Measurements from ENCODE around the gene XPO5. TPM values are rescaled to one million over a fixed set of nuclear protein-coding genes. Genes with fewer than 3 reads are reported as not detected.
A peak's percentile ranks its signal among the peaks of the same experiment; 100 is the strongest.
"Not testable (repeated sequence)": the region's sequence is repeated elsewhere in the genome, so short reads cannot be mapped to it uniquely, and the experiment has no call there.

Gene XPO5
- total RNA-seq: 32.8 and 46.7 TPM in 2 replicates

DNA sequence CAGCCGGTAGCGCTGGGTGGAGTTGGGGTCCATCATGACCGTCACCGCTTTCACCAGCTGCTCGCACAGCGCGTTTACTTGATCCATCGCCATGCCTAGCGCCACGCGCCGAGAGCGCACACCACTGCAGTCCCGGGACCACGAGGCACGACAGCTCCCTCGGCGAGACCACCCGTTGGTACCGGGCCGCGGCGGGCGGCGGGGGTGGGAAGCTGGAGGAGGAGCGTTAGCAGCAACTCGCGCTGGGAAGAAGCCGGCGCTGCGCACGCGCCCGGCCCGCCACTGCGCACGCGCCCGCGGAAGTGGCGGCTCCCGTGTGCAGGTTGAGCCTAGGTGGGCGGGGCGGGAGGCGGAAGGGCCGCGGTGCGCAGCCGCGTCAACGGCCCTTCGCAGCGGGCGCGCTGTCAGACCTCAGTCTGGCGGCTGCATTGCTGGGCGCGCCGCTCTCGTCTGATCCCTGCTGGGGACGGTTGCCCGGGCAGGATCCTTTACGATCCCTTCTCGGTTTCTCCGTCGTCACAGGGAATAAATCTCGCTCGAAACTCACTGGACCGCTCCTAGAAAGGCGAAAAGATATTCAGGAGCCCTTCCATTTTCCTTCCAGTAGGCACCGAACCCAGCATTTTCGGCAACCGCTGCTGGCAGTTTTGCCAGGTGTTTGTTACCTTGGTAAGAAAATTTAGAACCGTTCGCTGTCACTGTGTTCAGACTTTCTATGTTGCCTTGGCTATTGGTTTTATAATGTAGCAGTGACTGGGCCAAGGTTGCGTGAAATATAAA, at the start of gene XPO5, which contains the start of gene POLH:
XPO5 (minus strand) TSS at position 267 of the 780 bp plus-strand sequence; CDS start at position 93, 174 bp downstream.
POLH (plus strand) TSS at position 414 of the 780 bp plus-strand sequence. CDS start 6,135 bp downstream, outside the sequence.
- peak; percentile 75 for DNase-seq (ENCODE audit: low read depth, low spot score)

- DNase-seq (ENCODE audit: low read depth, low spot score): no peak
These were observed 49.7 kb upstream of the XPO5 start for GRCh38 chr6:43625393-43625992.

GRCh38 chr6:43624786-43625288, 49.0 kb upstream of the XPO5 start:
- DNase-seq (ENCODE audit: low read depth, low spot score): no peak

DNA sequence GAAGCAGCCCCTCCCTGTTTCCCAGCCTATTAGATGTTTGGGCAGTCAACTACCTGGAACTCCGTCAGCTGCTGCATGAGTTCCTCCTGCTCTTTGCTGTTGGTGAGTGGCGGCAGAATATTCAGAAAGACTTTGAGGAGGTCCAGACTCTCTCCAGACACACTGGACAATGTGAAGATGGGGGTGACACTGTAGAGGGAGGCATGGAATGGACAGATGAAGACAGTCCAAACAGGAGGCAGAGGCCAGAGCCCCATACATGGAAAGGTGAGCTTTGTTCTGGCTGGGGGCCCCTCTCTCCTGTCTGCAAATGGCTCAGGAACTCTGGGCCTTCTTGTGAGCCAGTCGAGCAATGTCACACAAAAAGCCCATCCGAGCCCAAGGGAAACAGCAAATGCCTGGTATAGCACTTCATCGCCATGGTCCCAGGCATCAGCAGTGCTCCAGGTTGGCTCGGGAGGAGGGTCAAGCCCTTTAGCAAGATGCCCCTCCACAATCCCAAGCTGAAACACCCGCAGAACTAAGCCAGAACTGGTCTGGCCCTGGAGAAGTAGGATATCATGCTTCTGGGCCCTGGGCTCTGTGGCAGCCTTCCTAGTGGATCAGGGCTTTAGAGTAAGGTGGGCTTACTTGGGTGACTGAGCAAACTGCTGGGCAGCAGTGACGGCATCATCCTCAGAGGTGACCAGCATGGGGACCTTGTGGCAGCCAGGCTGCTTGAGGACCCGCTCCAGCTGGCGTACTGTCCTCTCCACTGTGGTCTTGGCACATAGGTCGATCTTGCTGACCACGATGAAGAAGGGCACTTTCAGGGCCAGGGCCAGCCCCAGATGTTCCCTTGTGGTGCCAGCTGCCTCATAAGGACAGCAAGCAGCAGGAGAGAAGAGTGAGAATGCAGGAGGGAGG, 48.3 kb upstream of the XPO5 start:
- no peak for DNase-seq (ENCODE audit: low read depth, low spot score)

- DNase-seq (ENCODE audit: low read depth, low spot score): no peak
These were observed 46.7 kb upstream of the XPO5 start for GRCh38 chr6:43622541-43622940.

- DNase-seq (ENCODE audit: low read depth, low spot score): no peak
These were observed 46.0 kb upstream of the XPO5 start for GRCh38 chr6:43621836-43622180.

DNA sequence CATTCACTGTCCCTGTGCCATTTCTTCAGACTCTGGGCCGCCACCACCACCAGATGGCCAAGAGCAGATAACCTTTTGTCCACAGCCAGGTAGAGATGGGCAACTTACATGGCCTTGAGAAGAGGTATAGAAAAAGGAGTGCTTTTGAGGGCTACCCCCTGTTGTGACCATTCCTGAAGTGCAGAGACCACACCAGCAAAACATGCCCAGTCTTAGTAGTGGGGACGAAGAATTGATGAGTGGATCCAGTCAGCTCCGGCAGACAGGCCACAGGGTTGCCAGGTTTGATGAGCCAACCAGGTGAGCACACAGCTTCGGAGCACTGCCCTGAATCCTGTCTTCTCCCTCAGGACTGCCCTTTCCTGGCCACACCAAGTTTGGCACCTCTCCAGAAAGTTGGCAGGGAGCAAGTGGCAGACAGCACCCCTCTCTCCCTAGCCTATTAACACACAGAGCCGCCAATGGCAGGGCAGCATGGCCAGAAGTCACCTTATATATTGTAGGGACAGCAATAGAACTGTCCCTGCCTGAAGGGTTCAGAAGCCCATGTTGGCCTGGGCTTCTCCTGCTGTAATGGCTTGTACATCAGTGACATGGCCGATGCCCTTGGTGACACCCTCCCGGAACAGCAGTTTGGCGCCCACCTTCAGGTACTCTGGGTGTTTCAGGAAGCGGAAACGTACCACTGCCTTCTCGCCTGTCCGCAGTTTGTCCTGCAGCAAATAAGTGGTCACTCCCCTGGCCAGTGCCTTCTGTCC, 45.4 kb upstream of the XPO5 start:
- DNase-seq (ENCODE audit: low read depth, low spot score): no peak

DNA sequence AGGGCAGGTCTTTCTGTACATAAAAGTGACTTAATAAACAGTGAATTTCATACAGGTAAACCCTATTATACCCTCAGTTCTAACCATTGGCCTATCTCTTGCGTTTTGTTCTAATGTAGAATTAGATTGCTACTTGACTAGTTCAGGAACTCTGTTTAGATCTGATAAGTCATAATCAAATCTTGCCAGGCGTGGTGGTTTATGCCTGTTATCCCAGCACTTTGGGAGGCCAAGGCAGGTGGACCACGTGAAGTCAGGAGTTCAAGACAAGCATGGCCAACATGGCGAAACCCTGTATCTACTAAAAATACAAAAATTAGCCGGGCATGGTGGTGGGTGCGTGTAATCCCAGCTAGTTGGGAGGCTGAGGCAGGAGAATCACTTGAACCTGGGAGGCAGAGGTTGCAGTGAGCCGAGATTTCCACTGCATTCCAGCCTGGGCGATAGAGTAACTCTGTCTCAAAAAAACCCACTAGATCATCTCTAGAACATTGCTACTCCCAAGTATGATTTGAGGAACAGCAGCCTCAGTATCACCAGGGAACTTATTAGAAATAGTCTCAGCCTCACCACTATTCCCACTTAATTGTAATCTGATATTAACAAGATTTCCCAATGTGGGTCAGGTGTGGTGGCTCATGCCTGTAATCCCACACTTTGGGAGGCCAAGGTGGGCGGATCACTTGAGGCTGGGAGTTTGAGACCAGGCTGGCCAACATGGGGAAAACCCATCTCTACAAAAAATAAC, 41.1 kb upstream of the XPO5 start:
- no peak for DNase-seq (ENCODE audit: low read depth, low spot score)

GRCh38 chr6:43614396-43614730, 38.5 kb upstream of the XPO5 start:
- DNase-seq (ENCODE audit: low read depth, low spot score): no peak

GRCh38 chr6:43613721-43614395, 38.0 kb upstream of the XPO5 start:
- no peak for DNase-seq (ENCODE audit: low read depth, low spot score)

GRCh38 chr6:43610431-43610830, 34.6 kb upstream of the XPO5 start:
- no peak for DNase-seq (ENCODE audit: low read depth, low spot score)

DNA sequence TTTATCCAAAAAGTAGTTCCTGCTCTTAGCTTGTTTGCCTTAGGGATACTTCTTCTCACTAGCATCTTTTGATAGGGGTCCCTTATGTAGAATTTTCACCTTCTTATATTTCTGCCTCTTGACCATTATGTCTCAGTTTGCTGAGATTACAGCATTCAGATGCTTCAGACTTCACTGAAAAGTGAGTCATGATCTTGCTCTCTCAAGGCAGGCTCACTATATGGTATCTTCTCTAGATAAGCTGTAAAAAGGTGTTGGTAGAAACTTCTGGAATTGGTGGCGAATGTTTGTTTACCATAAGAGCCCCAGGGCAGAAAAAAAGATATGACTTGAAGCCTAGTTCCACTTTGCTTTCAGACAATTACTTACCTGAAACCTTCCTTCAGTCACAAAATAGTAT, 33.6 kb upstream of the XPO5 start:
- no peak for DNase-seq (ENCODE audit: low read depth, low spot score)

DNA sequence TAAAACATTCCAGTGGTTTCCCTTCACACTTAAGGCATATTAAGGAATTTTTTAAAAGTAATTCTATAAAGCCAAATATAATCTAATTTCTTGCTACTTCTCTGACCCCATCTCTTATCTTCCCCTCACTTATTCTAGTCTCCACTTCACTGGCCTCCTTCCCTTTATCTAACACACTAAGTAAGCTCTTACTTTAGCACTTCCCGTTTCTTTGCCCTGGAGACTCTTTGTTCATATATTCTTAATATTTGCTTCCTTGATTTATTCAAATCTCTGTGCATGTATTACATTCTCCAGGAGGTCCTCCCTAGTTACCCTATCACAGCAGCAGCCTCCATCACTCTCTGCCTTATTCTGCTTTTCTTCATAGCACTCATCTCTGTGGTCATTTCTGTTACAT, 33.0 kb upstream of the XPO5 start:
- no peak for DNase-seq (ENCODE audit: low read depth, low spot score)

GRCh38 chr6:43608310-43608763, 32.5 kb upstream of the XPO5 start:
- peak; percentile 46 for DNase-seq (ENCODE audit: low read depth, low spot score)

GRCh38 chr6:43606019-43606418, 30.2 kb upstream of the XPO5 start:
- no peak for DNase-seq (ENCODE audit: low read depth, low spot score)

DNA sequence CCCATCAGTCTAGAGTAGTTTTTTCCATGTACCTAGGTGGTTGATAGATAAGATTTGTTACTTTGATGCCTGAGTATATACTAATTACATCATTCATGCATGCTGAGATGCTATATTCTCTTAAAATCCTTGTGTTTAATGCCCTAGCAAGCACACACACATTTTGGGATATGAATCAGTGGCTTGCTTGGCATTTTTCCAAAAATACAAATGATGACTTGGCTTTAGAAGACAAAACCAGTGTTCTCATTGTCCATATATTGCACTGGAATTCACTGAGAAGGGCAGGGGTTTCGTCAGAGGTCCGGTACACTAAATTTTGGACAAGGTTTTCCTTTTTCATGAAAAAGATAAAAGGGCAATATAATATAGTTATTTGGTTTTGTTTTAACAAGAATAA, 28.3 kb upstream of the XPO5 start:
- peak; percentile 37 for DNase-seq (ENCODE audit: low read depth, low spot score)

DNA sequence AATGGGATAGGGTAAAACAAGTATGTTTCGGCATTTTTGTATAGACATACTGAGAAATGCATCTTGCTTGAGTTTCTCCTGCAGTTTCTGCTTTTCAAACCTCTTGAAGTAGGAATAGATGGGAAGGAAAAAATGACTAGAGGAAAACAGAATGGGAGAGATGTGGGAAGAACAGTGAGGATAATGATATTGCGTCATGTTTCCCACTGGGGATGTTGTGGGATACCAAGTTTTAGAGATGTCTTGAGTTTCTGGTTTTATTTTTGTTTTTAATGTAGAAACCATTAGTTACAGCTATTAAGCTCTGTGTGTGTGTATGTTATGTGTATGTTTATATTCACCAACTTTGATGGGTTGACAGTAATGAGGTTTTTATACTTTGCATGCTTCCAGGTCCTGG, 24.8 kb upstream of the XPO5 start:
- no peak for DNase-seq (ENCODE audit: low read depth, low spot score)

DNA sequence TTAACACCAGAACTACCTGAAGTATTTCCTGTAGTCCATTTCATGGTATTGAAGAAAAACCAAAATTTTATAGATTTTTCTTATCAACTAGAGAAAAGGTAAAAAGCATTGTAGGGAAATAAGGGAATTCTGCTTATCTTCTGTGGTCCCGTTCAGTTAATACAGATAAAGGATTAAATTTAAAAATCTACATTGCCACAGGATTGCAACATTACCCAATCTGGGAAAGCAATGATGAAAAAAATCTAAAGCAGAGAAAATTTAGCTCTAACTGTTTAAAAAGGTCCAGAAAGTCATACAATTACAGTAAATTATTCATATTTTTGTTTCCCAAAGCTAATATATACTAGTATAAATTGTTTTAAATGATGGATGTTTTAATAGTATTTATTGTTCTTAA, 18.1 kb upstream of the XPO5 start:
- no peak for DNase-seq (ENCODE audit: low read depth, low spot score)

GRCh38 chr6:43589564-43589963, 13.7 kb upstream of the XPO5 start:
- DNase-seq (ENCODE audit: low read depth, low spot score): not testable (repeated sequence)

GRCh38 chr6:43588194-43588593, 12.4 kb upstream of the XPO5 start:
- no peak for DNase-seq (ENCODE audit: low read depth, low spot score)
